Keratinocyte (primary cell): ENCODE results near the gene ABLIM2.

Source experiments
- CTCF ChIP-seq, 3 experiments: IDR thresholded peaks in 1 of 3; conservative IDR thresholded peaks in 1 of 3; optimal IDR thresholded peaks in 1 of 3; 2 replicates in 2 of 3; 3 replicates in 1 of 3; pipeline versions ENCODE3 to v1.5.1; 2011; ENCODE audit warnings: low read length in 3 of 3, mild to moderate bottlenecking in 3 of 3, moderate library complexity in 2 of 3, control low read depth in 1 of 3, inconsistent platforms in 1 of 3; ENCODE audit not compliant: insufficient read depth in 2 of 3; ENCODE audit errors: extremely low read depth in 1 of 3
- EZH2 ChIP-seq: IDR thresholded peaks from one replicate; pipeline ENCODE4 v1.6.1; 2012; ENCODE audit warnings: inconsistent platforms, mild to moderate bottlenecking, low read length, moderate library complexity

- TF ChIP-seq EZH2 (no peak), CTCF (optimal IDR thresholded peaks at IDR 0.05 in 1 of 3, IDR thresholded peaks at IDR 0.05 in 1 of 3, conservative IDR thresholded peaks at IDR 0.05 in 1 of 3; ENCODE audit: extremely low read depth in 1 of 3, insufficient read depth in 2 of 3, low read length in 3 of 3) (no peak)
Observed at GRCh38 chr4:8163026-8163425, 4.4 kb upstream of the ABLIM2 start.
